ENCODE measurements around the gene MMP10.

DNA sequence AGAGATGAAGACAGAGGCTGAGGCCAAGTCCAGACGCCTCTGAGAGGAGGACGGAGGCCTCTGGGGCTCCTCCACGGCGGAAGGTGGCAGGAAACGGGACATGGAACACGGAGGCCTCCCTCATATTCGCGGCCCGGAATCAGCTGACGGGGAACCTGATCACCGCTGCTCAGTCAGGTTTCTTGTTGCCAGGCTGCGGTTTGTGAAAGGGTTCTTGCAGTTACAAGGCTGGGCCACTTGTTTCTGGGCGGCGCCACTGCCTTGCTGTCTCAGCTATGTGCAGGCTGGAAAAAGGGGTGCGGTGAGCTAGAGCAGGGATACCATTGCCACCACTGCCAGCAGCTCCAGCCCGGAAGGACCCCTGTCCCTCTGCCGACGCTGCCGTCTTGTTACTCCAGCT is 27.5 kb upstream of the MMP10 start:
- TF ChIP-seq POLR2A (IDR thresholded peaks at IDR 0.05; ENCODE audit: low read depth, low read length) (no peak), TAF1 (IDR thresholded peaks at IDR 0.05; ENCODE audit: low read depth, low read length) (no peak)

Measured in GM12891 (cell line).